Measurements from ENCODE around the gene TMIGD3. TPM values are rescaled to one million over a fixed set of nuclear protein-coding genes. Genes with fewer than 3 reads are reported as not detected.

TMIGD3 gene
- total and polyA plus RNA-seq, 2 donors from 2014 or later = 0.43 to 3.0 TPM

- no peak overlapping the region for H3K9ac ChIP-seq (ENCODE audit: low read length in 3 of 3)
- intact Hi-C loops (cut with DNase I) = no loop called here
- no peaks in the 10 kb centered on the region for H3K27me3 ChIP-seq (ENCODE audit: control insufficient read depth, insufficient read depth, low read length)
- H3K27ac ChIP-seq (ENCODE audit: low read depth in 2 of 2, low read length in 2 of 2) = no peak overlapping the region
- TF ChIP-seq CTCF (IDR thresholded peaks at IDR 0.05; ENCODE audit: borderline replicate concordance, extremely low read depth, insufficient read depth) = no peak
- peaks cover 10 to 31% (median 13%) of the 10 kb centered on the region in 3 donors for H3K36me3 ChIP-seq (ENCODE audit: control insufficient read depth in 2 of 3, insufficient read depth in 3 of 3, low read length in 3 of 3)
- H3K9me3 ChIP-seq (ENCODE audit: control insufficient read depth in 2 of 3, insufficient read depth in 1 of 3, low read length in 3 of 3) = no peaks in the 10 kb centered on the region
- DNase-seq (no peak), FAIRE-seq (no peak)
- H3K4me3 ChIP-seq (ENCODE audit: low read length in 3 of 3) = no peak overlapping the region
- peaks cover 3 to 7% (median 5%) of the 10 kb centered on the region in 3 donors for H3K4me1 ChIP-seq (ENCODE audit: control insufficient read depth in 2 of 3, insufficient read depth in 2 of 3, low read depth in 1 of 3, low read length in 3 of 3)
Observed at GRCh38 chr1:111453706-111454105, 49.7 kb downstream of the TMIGD3 start.

GRCh38 chr1:111452581-111452980 lies 50.9 kb downstream of the TMIGD3 start:
- Histone ChIP-seq H3K27ac (ENCODE audit: low read depth in 2 of 2, low read length in 2 of 2) (no peak overlapping the region), H3K4me3 (ENCODE audit: low read length in 3 of 3) (no peak overlapping the region), H3K36me3 (ENCODE audit: control insufficient read depth in 2 of 3, insufficient read depth in 3 of 3, low read length in 3 of 3) (peaks cover 10 to 21% (median 11%) of the 10 kb centered on the region in 3 donors), H3K9ac (ENCODE audit: low read length in 3 of 3) (no peak overlapping the region), H3K4me1 (ENCODE audit: control insufficient read depth in 2 of 3, insufficient read depth in 2 of 3, low read depth in 1 of 3, low read length in 3 of 3) (peaks cover 5 to 7% (median 6%) of the 10 kb centered on the region in 3 donors), H3K9me3 (ENCODE audit: control insufficient read depth in 2 of 3, insufficient read depth in 1 of 3, low read length in 3 of 3) (no peaks in the 10 kb centered on the region), H3K27me3 (ENCODE audit: control insufficient read depth, insufficient read depth, low read length) (no peaks in the 10 kb centered on the region)
- intact Hi-C loops (cut with DNase I) = no loop called here
- no peak for FAIRE-seq
- no peak for TF ChIP-seq CTCF (IDR thresholded peaks at IDR 0.05; ENCODE audit: borderline replicate concordance, extremely low read depth, insufficient read depth)
- no peak for DNase-seq

- Histone ChIP-seq H3K4me1 (ENCODE audit: control insufficient read depth in 2 of 3, insufficient read depth in 2 of 3, low read depth in 1 of 3, low read length in 3 of 3) (peaks cover 5 to 11% (median 6%) of the 10 kb centered on the region in 3 donors), H3K27ac (ENCODE audit: low read depth in 2 of 2, low read length in 2 of 2) (no peak overlapping the region), H3K36me3 (ENCODE audit: control insufficient read depth in 2 of 3, insufficient read depth in 3 of 3, low read length in 3 of 3) (peaks cover 3 to 8% (median 3%) of the 10 kb centered on the region in 3 donors), H3K9me3 (ENCODE audit: control insufficient read depth in 2 of 3, insufficient read depth in 1 of 3, low read length in 3 of 3) (no peaks in the 10 kb centered on the region), H3K9ac (ENCODE audit: low read length in 3 of 3) (peak overlapping the region; percentile 89 to 98 (median 97)), H3K4me3 (ENCODE audit: low read length in 3 of 3) (peak overlapping the region; percentile 94 to 99 (median 94)), H3K27me3 (ENCODE audit: control insufficient read depth, insufficient read depth, low read length) (no peaks in the 10 kb centered on the region)
- no peak for FAIRE-seq
- no peak for DNase-seq
- no peak for TF ChIP-seq CTCF (IDR thresholded peaks at IDR 0.05; ENCODE audit: borderline replicate concordance, extremely low read depth, insufficient read depth)
- intact Hi-C loops (cut with DNase I) = no loop called here
Observed at GRCh38 chr1:111450185-111450584, 53.2 kb downstream of the TMIGD3 start.

- no peak for TF ChIP-seq CTCF (IDR thresholded peaks at IDR 0.05; ENCODE audit: borderline replicate concordance, extremely low read depth, insufficient read depth)
- DNase-seq (no peak), FAIRE-seq (no peak)
Observed at GRCh38 chr1:111449703-111450017, 53.8 kb downstream of the TMIGD3 start.

More at GRCh38 chr1:111449703-111450017, 53.8 kb downstream of the TMIGD3 start:
- Histone ChIP-seq H3K9ac (ENCODE audit: low read length in 3 of 3) (peak overlapping the region; percentile 89 to 98 (median 97)), H3K27me3 (ENCODE audit: control insufficient read depth, insufficient read depth, low read length) (no peaks in the 10 kb centered on the region), H3K4me1 (ENCODE audit: control insufficient read depth in 2 of 3, insufficient read depth in 2 of 3, low read depth in 1 of 3, low read length in 3 of 3) (peaks cover 5 to 11% (median 6%) of the 10 kb centered on the region in 3 donors), H3K36me3 (ENCODE audit: control insufficient read depth in 2 of 3, insufficient read depth in 3 of 3, low read length in 3 of 3) (peaks cover 3 to 8% (median 3%) of the 10 kb centered on the region in 3 donors), H3K27ac (ENCODE audit: low read depth in 2 of 2, low read length in 2 of 2) (peak overlapping the region; percentile 81 to 84), H3K9me3 (ENCODE audit: control insufficient read depth in 2 of 3, insufficient read depth in 1 of 3, low read length in 3 of 3) (no peaks in the 10 kb centered on the region), H3K4me3 (ENCODE audit: low read length in 3 of 3) (peak overlapping the region; percentile 94 to 99 (median 94))
- intact Hi-C loops (cut with DNase I) = no loop called here

Data from kidney (tissue), 14 donors.